DMS53 (cell line): ENCODE results near the gene ADORA3.
"Not testable (repeated sequence)": the region's sequence is repeated elsewhere in the genome, so short reads cannot be mapped to it uniquely, and the experiment has no call there.

Experiments
- DNase-seq: peaks from one replicate; lab custom pipeline; 2025; lab: John Stamatoyannopoulos, UW

The ADORA3 gene

DNA sequence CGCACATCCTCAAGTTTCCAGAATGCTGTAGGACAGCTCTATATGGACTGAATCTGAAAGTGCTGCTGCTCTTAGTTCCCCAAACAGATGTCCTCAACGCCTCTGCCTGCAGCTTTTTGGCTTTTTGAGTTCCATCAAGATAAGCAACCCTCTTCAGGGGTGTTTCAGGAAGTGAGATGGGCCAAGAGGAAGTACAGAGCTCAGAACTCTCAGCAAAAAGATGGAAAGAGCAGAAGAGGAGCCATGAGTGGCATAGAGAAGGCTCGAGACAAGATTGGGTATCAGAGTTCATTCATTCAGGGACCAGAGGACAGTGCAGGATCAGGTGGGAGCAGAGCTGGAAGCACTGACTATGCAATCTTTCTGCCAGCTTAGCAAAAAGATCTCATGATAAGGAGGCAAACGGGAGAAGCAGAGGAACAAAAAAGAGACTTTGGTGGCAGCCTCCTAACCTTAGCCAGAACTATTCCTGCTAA is at the start of gene ADORA3, which contains the start of gene TMIGD3:
Gene ADORA3, minus strand, starts transcription at position 49 of the 476 bp plus-strand sequence. CDS start 279 bp downstream, outside the sequence.
Gene TMIGD3, minus strand, starts transcription at position 49 of the 476 bp plus-strand sequence. CDS start 279 bp downstream, outside the sequence.
- DNase-seq = no peak

GRCh38 chr1:111553196-111553595 is 49.8 kb upstream of the ADORA3 start:
- DNase-seq = no peak

GRCh38 chr1:111552587-111552986 is 49.2 kb upstream of the ADORA3 start:
- DNase-seq = no peak

DNA sequence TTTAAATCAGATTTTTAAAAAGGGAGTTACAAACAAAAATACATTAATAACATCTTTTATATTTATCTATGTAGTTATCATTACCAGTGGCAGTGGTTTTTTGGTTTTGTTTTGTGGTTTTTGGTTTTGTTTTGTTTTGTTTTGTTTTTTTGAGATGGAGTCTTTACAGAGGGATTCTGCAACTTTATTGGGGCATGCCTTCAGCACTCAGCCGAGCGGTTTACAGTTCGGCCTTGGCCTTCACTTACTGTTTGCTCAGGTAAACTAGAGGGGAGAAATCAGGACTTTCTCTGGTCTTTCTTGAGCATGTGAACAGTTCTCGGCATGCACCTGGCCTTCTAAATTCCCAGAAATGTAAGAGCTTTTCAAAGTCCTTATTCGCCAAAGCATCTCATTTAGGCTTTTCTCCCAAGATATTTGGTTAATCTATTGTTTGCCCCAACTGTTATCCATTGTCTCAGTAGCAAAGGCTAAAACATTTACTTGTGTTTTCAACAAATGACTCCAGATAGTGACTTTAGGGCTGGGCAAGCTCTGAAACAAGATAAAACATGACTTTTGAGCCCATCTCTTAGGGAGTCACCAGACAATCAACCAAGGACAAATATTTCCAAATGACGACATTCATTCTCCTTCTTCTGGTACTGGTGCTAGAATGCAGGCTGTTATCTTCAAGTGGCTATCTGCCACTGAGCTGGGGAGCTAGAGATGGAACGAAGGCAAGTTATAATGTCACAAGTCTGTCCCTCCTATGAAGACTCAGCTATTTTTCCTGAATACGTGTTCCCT is 48.4 kb upstream of the ADORA3 start:
- no peak for DNase-seq

DNA sequence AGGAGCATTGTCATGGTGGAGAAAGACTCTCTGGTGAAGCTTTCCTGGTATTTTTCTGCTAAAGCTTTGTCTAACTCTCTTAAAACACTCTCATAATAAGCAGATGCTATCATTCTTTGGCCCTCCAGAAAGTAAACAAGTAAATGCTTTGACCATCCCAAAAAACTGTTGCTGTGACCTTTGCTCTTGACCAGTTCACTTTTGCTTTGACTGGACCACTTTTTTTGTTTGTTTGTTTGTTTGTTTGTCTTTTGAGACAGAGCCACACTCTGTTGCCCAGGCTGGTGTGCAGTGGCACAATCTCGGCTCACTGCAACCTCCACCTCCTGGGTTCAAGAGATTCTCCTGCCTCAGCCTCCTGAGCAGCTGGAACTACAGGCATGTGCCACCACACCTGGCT is 44.4 kb upstream of the ADORA3 start:
- not testable (repeated sequence) for DNase-seq

- DNase-seq = no peak
These were observed 38.8 kb upstream of the ADORA3 start for GRCh38 chr1:111542187-111542586.

DNA sequence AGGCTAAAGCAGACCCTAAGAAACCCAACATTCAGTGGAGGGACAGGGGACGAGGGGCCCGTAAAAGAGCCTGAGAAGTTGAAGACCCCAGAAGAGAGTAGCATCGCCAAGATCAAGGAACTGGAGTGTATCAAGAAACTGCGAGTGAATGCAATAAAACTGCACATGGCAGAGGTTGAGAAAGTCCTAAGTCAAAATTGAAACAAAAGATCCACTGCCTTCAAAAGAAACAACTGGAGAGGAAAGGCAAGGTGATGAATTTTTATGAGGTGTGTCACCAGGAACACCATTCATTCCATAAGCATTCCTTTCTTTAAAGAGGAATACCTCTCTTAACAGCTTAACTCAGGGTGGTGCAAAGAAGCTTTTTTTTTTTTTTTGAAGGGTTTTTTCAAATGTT is 38.3 kb upstream of the ADORA3 start:
- no peak for DNase-seq

GRCh38 chr1:111540928-111541327 is 37.5 kb upstream of the ADORA3 start:
- no peak for DNase-seq

- DNase-seq = no peak
These were observed 35.1 kb upstream of the ADORA3 start for GRCh38 chr1:111538343-111539025.

GRCh38 chr1:111535256-111536191 is 32.1 kb upstream of the ADORA3 start:
- DNase-seq = no peak

GRCh38 chr1:111520053-111520452 is 16.6 kb upstream of the ADORA3 start:
- no peak for DNase-seq

- DNase-seq = peak; percentile 42
These were observed 14.2 kb upstream of the ADORA3 start for GRCh38 chr1:111517469-111518225.

DNA sequence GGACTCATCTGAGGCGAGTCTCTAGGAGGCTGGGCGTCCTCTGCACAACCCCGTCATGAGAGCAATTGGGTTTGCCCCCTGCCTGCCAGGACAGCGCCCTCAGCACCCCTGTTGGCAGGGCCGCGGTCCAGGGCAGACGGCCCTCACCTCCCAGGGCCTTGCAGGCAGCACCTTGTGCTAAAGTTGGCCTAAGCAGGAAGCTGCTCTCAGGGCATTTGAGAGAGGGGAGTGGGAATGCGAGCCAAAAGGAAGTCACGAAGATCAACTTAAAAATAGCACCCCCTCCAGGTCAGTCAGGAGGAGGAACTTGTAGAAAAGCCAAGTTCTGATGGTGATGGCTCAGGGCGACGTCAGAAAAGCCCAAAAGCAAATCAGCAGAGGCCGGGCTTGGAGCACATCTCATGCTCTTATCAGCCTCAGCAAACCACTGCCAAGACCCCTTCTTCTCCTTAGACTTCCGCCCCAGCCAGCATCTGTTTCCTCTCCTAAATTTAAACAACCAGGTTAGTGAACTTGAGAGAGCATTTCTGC is 12.6 kb upstream of the ADORA3 start:
- DNase-seq = peak; percentile 37

DNA sequence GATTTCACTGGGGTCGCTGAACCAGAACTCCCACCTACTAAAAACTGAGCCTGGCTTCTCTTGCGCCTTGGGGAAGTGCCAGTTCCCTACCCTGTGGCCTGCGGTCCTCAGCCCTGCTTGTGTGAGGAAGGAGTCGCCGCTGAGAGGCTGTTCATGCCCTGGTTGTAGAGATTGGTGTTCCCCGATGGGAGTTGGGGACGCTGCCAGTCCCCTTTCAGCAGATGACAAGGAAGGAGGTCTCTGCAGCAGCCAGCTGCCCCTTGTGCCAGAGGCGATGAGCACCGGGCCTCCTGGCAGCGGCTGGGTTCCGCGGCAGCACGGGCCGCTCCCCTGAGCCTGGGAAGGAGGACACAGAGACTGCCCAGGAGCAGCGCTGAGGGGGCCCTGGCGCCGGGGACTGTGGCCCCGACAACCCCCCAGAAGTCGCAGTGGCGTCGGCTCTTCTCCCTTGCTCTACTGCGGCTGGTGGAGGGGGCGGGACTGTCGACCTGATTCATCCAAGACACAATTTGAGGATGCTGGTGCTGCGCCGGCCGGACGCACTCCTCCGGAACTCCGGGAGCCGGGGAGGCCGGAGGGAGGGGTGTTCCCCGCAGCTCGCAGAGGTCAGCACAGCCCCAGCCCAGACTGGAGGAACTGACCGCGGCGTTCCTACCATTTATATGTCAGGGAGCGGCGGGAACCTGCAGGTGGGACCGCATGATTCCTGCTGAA is 12.0 kb upstream of the ADORA3 start:
- DNase-seq = no peak

DNA sequence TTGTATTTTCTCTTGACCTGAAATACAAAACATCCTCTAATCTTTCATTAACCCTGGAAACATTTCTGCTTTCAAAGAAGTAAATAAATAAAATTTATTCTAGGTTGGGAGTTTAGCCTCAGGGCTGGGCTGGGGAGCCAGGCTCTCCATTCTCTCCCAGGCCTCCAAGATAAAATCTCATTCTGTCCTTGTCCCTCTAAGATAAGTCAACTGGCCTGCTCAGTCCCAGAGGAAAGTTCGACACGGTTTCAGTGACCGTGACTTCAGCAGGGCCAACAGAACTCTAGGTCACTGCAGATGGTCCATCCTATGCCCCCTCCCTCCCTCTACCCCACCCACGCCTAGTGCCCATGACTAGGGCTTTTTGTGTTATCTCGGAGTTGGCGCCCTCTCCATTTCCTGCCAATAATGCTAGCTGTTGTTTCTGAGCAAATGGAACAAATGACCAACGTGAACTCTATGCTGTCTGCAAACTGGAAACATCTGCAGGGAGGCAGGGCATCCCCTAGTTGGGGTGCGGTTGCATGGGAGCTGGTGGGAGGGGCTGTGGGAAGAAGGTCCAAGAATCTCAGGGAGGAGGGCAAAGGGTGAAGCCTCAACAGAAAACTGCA is 10.1 kb upstream of the ADORA3 start:
- no peak for DNase-seq

- no peak for DNase-seq
These were observed 9.5 kb upstream of the ADORA3 start for GRCh38 chr1:111512931-111513330.

DNA sequence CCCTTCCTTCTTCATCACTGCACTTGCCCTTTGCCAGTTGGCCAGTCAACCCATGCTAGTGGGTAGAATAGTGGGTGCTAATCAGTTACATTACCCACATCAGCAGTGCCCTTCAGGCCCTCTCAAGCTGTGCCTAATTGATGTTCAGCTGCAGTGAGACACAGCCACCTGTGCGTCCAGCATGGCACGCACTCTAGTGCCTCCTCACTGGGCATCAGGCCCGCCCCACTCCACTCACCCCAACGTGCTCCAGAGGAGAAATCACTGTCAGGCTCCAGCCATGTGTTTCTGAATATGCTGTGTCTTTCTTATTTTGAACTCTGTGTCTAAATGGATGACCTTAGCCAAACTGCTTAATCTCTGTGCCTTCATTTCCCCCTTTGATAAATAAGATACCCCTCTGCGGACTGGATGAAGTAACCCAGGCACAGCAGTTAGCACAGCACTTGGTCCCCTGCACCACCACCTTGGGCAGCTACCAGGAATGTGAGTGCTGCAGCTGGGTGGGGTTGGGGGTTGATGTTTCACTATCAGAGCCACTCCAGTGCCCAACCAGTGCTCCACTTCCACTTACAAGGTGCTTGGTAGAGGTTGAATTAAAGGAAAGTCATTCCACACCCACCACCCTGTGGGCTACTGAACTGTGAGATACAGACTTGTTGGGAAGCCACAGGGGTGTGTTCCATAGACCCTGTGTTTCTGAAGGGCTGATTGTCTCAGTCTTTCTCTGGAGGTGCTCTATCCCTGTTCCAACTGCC is 8.9 kb upstream of the ADORA3 start:
- no peak for DNase-seq

DNA sequence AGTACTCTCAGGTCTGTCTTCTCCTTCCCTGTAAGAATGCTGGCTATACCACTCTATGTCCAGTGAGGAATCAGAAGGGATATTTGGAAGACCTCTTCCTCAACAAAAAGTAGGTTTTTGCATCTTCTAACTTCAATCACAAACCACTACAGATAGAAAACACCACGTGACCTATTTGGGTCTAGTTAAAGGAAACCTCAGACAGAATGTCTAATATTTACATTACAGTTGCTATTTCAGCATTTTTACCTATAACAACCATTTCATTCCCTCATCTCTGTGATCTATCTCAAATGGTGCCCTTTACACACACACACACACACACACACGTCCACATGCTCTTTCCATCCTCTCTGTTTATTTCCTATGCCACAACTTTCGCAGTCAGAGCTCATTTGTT is 7.9 kb upstream of the ADORA3 start:
- no peak for DNase-seq

GRCh38 chr1:111509997-111510375 is 6.6 kb upstream of the ADORA3 start:
- DNase-seq = no peak
